Stimulated activated CD8-positive, alpha-beta memory T cell treated with anti-CD3 and anti-CD28 coated beads, Interleukin-12 subunit alpha, Interleukin-12 subunit beta, amount 100 ng/mL, for 24 hours (primary cell): ENCODE data around the gene CENPV.
"Not testable (repeated sequence)": the region's sequence is repeated elsewhere in the genome, so short reads cannot be mapped to it uniquely, and the experiment has no call there.

ENCODE experiments used
- DNase-seq: peaks from one replicate; pipeline ENCODE4 v3.0.0-alpha.2; 2020; ENCODE audit errors: extremely low read depth

Gene CENPV

DNA sequence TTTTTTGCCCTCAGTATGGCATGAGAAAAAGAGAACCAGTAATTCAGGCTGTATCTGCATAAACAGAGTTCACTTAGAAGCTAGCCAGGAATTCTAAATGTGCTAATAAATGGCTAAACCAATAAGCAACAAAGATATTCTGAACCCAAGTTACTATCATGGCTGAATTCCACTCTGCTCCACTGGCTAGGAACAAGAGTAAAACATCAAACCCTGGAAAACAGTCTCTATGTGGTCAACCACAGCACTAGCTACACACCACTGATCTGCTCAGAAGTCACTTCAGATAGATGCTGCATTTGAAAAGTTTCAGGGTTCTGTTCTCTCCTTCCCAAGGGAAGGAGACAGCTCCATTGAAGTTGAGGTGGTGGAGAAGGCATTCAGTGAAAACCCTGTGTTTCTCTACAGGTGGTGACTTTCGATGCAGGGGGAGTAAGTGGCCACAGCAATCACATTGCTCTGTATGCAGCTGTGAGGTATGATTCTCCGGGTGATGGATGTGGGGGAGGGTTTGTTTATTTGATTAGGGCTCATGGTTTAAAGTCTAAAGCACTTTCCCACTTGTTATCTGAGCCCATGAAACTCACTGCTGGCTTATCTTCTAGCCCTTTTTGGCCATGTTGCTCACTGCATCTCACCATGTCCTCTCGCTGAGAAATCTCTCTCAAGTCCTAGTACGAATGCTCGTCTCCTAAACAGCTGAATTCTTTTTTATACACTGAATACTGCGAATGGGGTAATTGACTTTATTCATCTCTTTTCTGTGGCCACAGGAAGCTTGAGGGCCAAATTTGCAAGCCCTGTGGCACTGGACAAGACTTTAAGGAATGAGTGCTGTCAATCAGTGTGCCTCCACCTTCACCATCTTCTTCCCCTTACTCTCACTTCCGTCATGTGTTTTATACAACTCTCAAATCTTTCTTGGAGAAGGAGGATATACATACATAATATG lies 39.9 kb downstream of the CENPV start:
- no peak for DNase-seq

DNA sequence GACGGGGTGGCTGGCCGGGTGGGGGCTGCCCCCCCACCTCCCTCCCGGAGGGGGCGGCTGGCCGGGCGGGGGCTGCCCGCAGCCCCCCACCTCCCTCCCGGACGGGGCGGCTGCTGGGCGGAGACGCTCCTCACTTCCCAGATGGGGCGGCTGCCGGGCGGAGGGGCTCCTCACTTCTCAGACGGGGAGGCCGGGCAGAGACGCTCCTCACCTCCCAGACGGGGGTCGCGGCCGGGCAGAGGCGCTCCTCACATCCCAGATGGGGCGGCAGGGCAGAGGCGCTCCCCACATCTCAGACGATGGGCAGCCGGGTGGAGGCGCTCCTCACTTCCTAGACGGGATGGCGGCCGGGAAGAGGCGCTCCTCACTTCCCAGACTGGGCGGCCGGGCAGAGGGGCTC lies 41.2 kb downstream of the CENPV start:
- DNase-seq: not testable (repeated sequence)

DNA sequence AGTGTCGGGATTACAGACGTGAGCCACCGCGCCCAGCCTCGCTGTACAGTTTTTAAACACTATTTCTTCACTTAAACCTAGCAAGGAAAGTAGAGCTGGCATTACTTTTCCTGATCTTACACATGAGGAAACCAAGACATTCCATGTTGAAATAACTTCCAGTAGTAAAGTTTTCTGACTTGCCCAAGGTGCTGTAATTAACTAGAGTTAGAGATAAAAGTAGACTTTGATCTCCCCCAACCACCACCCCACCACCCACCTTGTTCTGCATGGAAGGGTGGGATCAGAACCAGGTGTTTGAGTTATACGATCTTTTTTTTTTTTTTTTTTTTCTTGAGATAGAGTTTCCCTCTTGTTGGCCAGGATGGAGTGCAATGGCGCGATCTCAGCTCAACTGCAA lies 47.1 kb downstream of the CENPV start:
- DNase-seq: no peak

DNA sequence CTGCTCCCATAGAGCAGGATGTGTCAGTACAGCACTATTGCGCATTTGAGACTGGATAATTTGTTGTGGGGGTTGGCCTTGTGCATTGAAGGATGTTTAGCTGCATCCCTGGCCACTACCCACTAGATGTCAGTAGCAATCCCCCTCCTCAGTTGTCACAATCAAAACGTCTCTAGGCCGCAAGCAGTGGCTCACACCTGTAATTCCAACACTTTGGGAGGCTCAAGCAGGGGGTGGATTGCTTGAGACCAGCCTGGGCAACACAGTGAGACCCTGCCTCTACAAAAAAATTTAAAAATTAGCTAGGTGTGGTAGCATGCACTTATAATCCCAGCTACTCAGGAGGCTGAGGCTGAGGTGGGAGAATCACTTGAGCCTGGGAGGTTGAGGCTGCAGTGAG lies 48.4 kb downstream of the CENPV start:
- DNase-seq: no peak

DNA sequence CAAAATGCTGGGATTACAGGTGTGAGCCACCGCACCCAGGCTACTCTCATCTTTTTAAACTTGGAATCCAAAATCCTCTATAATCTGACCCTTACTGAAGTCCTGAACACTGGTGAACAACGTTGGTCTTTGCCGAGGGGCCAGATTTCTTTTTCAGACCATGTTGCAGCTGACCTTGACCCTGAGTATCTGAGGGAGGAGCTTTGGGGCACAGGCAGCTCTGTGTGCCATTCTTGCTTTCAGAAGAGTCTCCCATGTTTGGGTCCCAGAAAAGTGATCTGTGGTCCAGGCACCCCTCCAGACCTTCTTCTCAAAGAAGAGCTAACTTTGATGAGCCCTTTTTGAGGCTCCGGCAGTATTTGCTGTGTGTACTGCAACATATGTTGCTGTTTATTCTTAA lies 50.4 kb downstream of the CENPV start:
- no peak for DNase-seq

DNA sequence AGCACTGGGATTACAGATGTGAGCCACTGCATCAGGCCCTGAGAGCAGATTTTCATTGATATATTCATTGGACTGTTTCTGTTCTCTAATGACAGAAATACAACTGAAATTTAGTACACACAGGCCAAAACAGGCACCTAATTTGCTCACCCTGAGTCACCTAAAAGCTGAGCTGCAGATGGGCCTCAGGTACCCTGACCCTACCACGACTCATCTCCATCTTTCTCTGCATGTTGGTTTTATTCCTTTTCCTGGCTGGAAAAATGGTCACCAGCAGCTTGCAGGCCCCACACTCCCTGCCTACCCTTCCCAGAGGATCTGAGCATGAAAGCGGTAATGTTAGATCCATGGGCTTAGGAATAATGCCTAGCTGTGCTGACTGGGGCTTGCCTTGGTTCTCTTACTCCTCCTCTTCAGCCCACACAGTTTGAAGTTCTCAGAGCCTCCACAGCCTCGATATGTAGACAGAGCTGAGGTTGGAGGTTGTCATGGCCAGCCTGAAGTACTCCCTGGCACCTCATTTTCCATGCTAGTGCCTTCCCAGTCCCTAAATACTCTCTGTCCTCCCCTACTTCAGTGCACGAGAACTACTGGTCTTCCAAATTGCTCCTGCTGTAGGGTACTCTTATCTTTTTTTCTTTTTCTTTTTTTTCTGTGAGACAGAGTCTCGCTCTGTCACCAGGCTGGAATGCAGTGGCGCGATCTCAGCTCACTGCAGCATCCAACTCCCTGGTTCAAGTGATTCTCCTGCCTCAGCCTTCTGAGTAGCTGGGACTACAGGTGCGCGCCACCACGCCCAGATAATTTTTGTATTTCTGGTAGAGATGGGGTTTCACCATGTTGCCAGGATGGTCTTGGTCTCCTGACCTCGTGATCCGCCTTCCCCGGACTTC lies 51.1 kb downstream of the CENPV start:
- DNase-seq: no peak

DNA sequence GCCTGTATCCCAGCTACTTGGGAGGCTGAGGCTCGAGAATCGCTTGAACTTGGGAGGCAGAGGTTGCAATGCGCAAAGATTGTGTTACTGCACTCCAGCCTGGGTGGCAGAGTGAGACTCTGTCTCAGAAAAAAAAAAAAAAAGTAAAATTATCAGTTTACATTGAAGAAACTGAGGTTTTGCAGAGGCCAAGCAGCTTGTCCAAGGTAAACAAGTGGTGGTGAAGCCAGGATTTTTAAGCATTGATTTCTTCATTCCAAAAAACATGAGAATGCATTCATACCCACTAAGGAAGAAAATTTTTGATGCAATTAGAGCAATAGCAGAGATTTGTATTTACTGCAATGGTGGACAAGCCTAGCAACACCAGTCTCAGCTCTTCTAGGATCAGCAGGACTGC lies 52.7 kb downstream of the CENPV start:
- no peak for DNase-seq

DNA sequence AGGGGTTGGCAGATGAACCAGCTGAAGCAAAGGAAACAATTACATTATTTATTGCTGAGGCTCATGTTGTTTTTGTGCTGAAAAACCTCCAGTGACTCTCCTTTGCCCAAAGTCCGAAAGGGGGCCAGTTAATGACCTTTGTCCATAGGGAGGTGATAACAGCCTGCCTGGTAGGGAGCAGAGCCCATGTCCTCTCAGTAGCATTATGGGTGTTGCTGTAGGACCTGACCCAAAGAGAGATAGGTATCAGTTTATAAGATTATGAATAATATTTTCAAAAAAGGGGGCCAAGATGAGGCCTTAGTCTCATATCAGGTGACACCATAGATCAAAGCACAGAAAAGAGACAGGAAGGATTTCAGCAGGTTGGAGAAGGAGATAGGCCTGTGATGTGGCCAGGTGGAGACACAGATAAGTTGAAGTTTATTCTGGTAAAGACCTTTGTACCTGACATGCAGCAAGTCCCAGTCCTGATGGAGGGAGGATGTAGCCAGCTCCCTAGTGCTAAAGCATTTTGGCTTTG lies 55.1 kb downstream of the CENPV start:
- no peak for DNase-seq

DNA sequence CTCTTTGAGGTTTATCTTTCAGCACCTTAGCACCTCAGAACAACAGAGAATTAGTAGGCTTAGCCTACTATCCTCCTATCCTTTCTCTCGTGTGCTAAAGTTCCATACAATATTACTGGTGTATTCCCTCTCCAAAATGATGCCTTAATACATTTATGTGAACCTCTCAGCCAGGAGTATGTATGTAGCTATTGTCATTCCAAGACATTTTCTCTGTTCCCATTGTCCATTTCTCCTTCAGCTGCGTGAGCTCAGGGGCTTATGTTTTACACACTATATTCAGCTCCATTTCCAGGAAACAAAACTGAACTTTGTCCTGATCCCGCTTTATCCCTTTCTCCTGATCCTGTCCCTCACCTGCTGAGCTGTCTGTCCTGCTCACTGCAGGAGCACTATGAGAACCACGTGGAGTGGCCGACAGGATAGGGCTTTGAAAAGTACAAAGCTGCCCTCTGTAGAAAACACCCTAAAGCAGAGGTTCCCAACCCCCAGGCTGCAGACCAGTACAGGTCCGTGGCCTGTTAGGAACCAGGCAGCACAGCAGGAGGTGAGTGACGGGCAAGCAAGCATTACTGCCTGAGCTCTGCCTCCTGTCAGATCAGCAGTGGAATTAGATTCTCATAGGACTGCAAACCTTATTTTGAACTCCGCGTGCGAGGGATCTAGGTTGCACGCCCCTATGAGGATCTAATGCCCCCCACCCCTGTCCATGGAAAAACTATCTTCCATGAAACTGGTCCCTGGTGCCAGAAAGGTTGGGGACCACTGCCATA lies 55.7 kb downstream of the CENPV start:
- DNase-seq: no peak

DNA sequence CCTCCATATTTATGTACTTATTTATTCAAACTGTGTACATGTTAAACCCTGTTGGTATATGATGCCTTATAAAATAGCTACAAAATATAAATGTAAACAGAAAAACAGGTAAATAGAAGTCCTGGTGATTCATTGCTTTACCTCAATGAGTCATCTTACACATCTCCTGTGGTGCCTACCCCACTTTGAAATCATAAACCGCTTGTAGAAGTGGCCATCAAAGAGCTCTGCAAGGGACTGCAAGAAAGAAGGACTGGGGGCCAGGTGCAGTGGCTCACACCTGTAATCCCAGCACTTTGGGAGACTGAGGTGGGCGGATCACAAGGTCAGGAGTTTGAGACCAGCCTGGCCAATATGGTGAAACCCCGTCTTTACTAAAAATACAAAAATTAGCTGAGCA lies 57.2 kb downstream of the CENPV start:
- DNase-seq: not testable (repeated sequence)

DNA sequence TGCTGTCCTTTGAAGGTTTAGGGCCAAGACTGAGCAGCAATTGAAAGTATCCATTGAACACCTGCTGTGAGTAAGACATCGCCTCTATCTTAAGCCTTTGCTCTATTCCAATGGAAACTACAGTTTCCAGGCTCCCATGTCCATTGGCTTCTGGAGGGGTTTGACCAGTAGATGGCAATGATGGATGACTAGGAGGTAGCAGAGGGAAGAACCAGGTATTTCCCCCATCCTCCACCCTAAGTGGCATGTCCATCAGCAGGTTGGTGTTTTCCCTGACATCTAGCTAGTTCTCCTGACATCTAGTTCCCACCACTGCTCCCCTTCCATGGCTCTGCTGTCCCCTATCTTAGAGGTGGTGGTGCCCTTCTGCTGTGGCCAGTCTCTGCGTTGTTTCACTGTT lies 58.7 kb downstream of the CENPV start:
- no peak for DNase-seq

DNA sequence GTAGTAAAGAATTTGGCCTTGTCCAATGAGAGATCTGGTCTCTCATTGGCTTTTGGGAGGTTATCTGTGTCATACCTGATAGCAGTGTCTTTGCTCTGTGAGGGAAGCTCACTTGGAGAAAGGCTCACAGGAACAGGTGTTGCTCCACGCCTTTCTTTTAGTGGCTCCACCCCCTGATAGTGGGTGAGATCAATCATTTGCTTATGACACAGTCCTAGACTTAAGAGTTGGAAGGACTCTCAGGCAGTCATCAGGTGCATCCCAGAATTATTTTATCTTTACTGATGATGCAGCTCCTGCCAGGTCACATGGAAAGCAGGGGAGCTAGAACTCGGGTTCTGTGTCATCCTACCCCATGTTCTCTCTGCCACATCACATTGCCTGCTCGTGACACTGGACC lies 59.3 kb downstream of the CENPV start:
- no peak for DNase-seq
